Measurements from ENCODE around the gene PI16. TPM values are rescaled to one million over a fixed set of nuclear protein-coding genes. Genes with fewer than 3 reads are reported as not detected.

The PI16 gene
- total and polyA plus RNA-seq, 2 experiments from 2014 or later = 0.50 TPM; not detected in 1

- Mint-ChIP-seq H3K27ac (no peak overlapping the region; the same call in 1 of the 2 replicates), H3K4me3 (no peak overlapping the region)
Observed at GRCh38 chr6:36962874-36963273, 8.3 kb downstream of the PI16 start.

More at GRCh38 chr6:36962874-36963273, 8.3 kb downstream of the PI16 start:
- no peak overlapping the region for H3K4me3 ChIP-seq
- H3K36me3 ChIP-seq (ENCODE audit: insufficient read depth) = 0 out of 2 replicates have a peak, but pooled peaks cover 2% of the 10 kb centered on the region
- H3K9me2 ChIP-seq (ENCODE audit: insufficient read depth) = no peaks in the 10 kb centered on the region
- DNase-seq (ENCODE audit: low spot score) (peak; percentile 98), ATAC-seq (peak; percentile 76)
- Mint-ChIP-seq H3K27me3 (ENCODE audit: insufficient read depth, low read depth, poor library complexity) (peaks cover 8% of the 10 kb centered on the region), H3K9me3 (no peaks in the 10 kb centered on the region), H3K36me3 (ENCODE audit: low read depth) (peaks cover 10% of the 10 kb centered on the region), H3K4me1 (peaks cover 20% of the 10 kb centered on the region)
- no peaks in the 10 kb centered on the region; the same call in 1 of the 2 replicates for H3K4me1 ChIP-seq (ENCODE audit: insufficient read depth)
- H3F3A ChIP-seq (replicated peaks; ENCODE audit: low read depth) = no peaks in the 10 kb centered on the region; the same call in 1 of the 2 replicates
- H2AFZ ChIP-seq = no peak overlapping the region
- H4K20me1 ChIP-seq (replicated peaks; ENCODE audit: insufficient read depth) = no peaks in the 10 kb centered on the region; the same call in none of the 2 replicates
- no peaks in the 10 kb centered on the region for H3K27me3 ChIP-seq (ENCODE audit: insufficient read depth)
- no peak overlapping the region for H3K4me2 ChIP-seq
- H3K79me2 ChIP-seq (replicated peaks; ENCODE audit: insufficient read depth) = no peaks in the 10 kb centered on the region
- no peak overlapping the region for H3K27ac ChIP-seq (ENCODE audit: low read depth)
- TF ChIP-seq REST (IDR thresholded peaks at IDR 0.05; ENCODE audit: unreplicated experiment) (no peak), JUNB (IDR thresholded peaks at IDR 0.05; ENCODE audit: unreplicated experiment) (no peak), CREB1 (CRISPR knock-in tag; IDR thresholded peaks at IDR 0.05; ENCODE audit: low read depth) (no peak), CTCF (conservative IDR thresholded peaks at IDR 0.05; ENCODE audit: low read depth in 2 of 2) (no peak), NANOG (IDR thresholded peaks at IDR 0.05; ENCODE audit: borderline replicate concordance) (no peak), ZNF462 (CRISPR knock-in tag; IDR thresholded peaks at IDR 0.05) (no peak), STAT1 (IDR thresholded peaks at IDR 0.05; ENCODE audit: unreplicated experiment) (no peak), EZH2phosphoT487 (IDR thresholded peaks at IDR 0.05; ENCODE audit: unreplicated experiment) (no peak), ZNF114 (CRISPR knock-in tag; IDR thresholded peaks at IDR 0.05) (no peak), ETS1 (IDR thresholded peaks at IDR 0.05) (no peak), ZNF331 (CRISPR knock-in tag; IDR thresholded peaks at IDR 0.05; ENCODE audit: low read depth) (no peak), EZH2 (IDR thresholded peaks at IDR 0.05; ENCODE audit: low read depth, unreplicated experiment) (no peak), POLR2AphosphoS5 (IDR thresholded peaks at IDR 0.05; ENCODE audit: low read depth) (no peak)

Measured in GM23338 (cell line).